Measurements from ENCODE around the gene FAAP100. TPM values are rescaled to one million over a fixed set of nuclear protein-coding genes. Genes with fewer than 3 reads are reported as not detected.

The FAAP100 gene
- total and polyA plus RNA-seq, 2 experiments from 2014 or later: 18.3 to 34.4 TPM

DNA sequence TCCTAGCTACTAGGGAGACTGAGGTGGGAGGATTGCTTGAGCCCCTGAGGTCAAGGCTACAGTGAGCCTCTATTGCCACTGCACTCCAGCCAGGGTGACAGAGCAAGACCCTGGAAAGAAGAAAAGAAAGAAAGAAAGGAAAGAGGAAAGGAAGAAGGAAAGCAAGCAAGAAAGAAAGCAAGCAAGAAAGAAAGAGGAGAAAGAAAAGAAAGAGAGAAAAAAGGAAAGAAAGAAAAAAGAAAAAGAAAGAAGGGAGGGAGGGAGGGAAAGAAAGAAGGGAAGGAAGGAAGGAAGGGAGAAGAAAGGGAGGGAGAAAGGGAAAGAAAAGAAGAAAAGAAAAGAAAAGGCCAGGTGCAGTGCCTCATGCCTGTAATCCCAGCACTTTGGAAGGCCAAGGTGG lies 48.5 kb downstream of the FAAP100 start:
- Histone ChIP-seq H3K4me1 (ENCODE audit: insufficient read depth) (peaks cover under 1% of the 10 kb centered on the region), H3K36me3 (replicated peaks; ENCODE audit: insufficient read depth, low read depth) (no peaks in the 10 kb centered on the region)

DNA sequence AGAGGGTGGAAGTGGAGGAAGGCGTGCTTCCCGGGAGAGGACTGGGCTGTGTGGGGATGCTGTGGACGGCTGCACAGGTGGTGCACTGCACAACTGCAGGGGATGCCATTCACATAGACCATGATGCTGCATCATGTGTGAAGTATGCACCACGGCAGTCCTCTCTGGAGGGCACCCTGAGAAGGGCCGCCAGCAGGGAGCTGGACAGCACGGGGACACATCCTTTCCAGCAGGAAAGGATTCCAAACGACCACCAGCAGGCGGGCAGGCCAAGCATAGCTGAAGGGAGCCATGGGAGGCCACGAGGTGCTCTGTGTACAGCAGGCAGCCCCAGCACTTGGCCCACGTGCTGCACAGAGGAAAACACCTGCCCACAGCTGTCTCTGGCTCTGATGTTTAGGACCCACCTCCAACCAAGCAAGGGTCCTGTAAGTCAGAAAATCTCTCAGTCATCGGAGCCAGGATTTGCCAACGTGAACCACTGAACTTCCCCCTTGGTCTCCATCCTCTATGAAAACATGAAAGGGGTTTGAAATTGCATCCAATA lies 49.6 kb downstream of the FAAP100 start:
- no peak overlapping the region for H2AFZ ChIP-seq

More for the DNA sequence above, 48.5 kb downstream of the FAAP100 start:
- Histone ChIP-seq H3K9me2 (replicated peaks; ENCODE audit: insufficient read depth) (no peaks in the 10 kb centered on the region), H3K4me3 (no peak overlapping the region), H3K27ac (no peak overlapping the region), H3K79me2 (peaks cover 2% of the 10 kb centered on the region), H3K9me3 (ENCODE audit: low read depth) (no peaks in the 10 kb centered on the region), H4K20me1 (ENCODE audit: insufficient read depth, poor library complexity, severe bottlenecking) (peaks cover 8% of the 10 kb centered on the region), H3K4me2 (no peak overlapping the region), H2AFZ (no peak overlapping the region), H3K27me3 (no peaks in the 10 kb centered on the region)
- DNase-seq (ENCODE audit: low spot score): no peak
- TF ChIP-seq, protein P1, sequence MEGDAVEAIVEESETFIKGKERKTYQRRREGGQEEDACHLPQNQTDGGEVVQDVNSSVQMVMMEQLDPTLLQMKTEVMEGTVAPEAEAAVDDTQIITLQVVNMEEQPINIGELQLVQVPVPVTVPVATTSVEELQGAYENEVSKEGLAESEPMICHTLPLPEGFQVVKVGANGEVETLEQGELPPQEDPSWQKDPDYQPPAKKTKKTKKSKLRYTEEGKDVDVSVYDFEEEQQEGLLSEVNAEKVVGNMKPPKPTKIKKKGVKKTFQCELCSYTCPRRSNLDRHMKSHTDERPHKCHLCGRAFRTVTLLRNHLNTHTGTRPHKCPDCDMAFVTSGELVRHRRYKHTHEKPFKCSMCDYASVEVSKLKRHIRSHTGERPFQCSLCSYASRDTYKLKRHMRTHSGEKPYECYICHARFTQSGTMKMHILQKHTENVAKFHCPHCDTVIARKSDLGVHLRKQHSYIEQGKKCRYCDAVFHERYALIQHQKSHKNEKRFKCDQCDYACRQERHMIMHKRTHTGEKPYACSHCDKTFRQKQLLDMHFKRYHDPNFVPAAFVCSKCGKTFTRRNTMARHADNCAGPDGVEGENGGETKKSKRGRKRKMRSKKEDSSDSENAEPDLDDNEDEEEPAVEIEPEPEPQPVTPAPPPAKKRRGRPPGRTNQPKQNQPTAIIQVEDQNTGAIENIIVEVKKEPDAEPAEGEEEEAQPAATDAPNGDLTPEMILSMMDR (IDR thresholded peaks at IDR 0.05; ENCODE audit: poor library complexity): no peak
- TF ChIP-seq EZH2phosphoT487 (IDR thresholded peaks at IDR 0.05; ENCODE audit: low read depth, severe bottlenecking, unreplicated experiment) (no peak), EZH2 (IDR thresholded peaks at IDR 0.05; ENCODE audit: borderline replicate concordance) (no peak)

DNA sequence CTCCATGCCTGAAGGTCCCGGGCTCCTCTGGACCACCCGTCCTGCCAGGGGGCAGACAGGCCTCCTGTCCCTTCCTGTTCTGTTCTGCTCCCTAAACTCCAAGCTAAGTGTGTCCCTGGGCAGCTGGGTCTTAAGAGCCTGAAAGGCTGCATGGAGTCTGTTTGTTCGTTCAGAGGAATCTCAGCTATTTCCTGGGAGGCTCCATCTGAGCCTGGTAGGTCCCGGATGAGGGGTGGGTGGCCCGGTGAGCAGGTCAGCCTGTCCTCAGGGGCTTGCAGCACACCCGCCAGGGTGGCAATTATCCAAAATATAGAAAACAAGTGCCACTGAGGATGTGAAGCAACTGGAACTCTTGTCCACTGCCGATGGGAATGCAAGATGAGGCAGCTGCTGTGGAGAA lies 52.1 kb downstream of the FAAP100 start:
- WGBS (ENCODE audit: low lambda C conversion rate, missing lambda C conversion rate): 50% methylated on average over 7 of the region's 7 CpGs
- Histone ChIP-seq H3K27me3 (no peaks in the 10 kb centered on the region), H3K4me3 (no peak overlapping the region), H3K4me1 (ENCODE audit: insufficient read depth) (no peaks in the 10 kb centered on the region), H3K36me3 (replicated peaks; ENCODE audit: insufficient read depth, low read depth) (no peaks in the 10 kb centered on the region), H3K9me2 (replicated peaks; ENCODE audit: insufficient read depth) (no peaks in the 10 kb centered on the region), H3K9me3 (ENCODE audit: low read depth) (no peaks in the 10 kb centered on the region), H3K4me2 (no peak overlapping the region), H2AFZ (no peak overlapping the region), H4K20me1 (ENCODE audit: insufficient read depth, poor library complexity, severe bottlenecking) (no peaks in the 10 kb centered on the region), H3K27ac (no peak overlapping the region), H3K79me2 (no peaks in the 10 kb centered on the region)
- TF ChIP-seq EZH2 (IDR thresholded peaks at IDR 0.05; ENCODE audit: borderline replicate concordance) (no peak), EZH2phosphoT487 (IDR thresholded peaks at IDR 0.05; ENCODE audit: low read depth, severe bottlenecking, unreplicated experiment) (no peak)
- TF ChIP-seq, protein P1 (IDR thresholded peaks at IDR 0.05; ENCODE audit: poor library complexity): no peak
- DNase-seq (ENCODE audit: low spot score): no peak

More for the DNA sequence above, 49.6 kb downstream of the FAAP100 start:
- Histone ChIP-seq H3K4me3 (no peak overlapping the region), H3K79me2 (no peaks in the 10 kb centered on the region), H3K36me3 (replicated peaks; ENCODE audit: insufficient read depth, low read depth) (no peaks in the 10 kb centered on the region), H3K4me2 (no peak overlapping the region), H3K27me3 (no peaks in the 10 kb centered on the region), H4K20me1 (ENCODE audit: insufficient read depth, poor library complexity, severe bottlenecking) (no peaks in the 10 kb centered on the region), H3K27ac (no peak overlapping the region), H3K4me1 (ENCODE audit: insufficient read depth) (no peaks in the 10 kb centered on the region), H3K9me2 (replicated peaks; ENCODE audit: insufficient read depth) (no peaks in the 10 kb centered on the region), H3K9me3 (ENCODE audit: low read depth) (no peaks in the 10 kb centered on the region)
- DNase-seq (ENCODE audit: low spot score): no peak
- 76% methylated on average over 12 of the region's 12 CpGs for WGBS (ENCODE audit: low lambda C conversion rate, missing lambda C conversion rate)
- TF ChIP-seq EZH2phosphoT487 (IDR thresholded peaks at IDR 0.05; ENCODE audit: low read depth, severe bottlenecking, unreplicated experiment) (no peak), EZH2 (IDR thresholded peaks at IDR 0.05; ENCODE audit: borderline replicate concordance) (no peak)

DNA sequence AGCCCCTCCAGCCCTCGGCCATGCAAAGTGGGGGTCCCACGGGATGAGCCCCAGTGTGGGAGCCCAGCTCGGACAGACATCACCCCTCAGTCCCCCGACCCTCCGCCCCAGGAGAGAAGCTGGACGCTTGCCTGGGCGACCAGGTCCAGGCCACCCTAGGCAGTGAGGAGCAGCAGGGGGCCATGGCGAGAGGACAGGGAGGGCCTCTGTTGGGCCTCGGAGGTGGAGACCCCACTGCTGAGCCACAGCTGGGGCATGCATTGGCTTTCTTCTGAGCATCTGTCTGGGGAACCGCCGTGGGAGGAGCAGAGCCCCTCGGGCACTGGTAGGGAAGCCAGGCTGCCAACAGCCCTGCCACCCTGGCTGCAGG lies 52.6 kb downstream of the FAAP100 start:
- Histone ChIP-seq H3K36me3 (replicated peaks; ENCODE audit: insufficient read depth, low read depth) (no peaks in the 10 kb centered on the region), H3K4me2 (no peak overlapping the region), H3K27me3 (no peaks in the 10 kb centered on the region), H3K27ac (no peak overlapping the region), H4K20me1 (ENCODE audit: insufficient read depth, poor library complexity, severe bottlenecking) (no peaks in the 10 kb centered on the region), H3K79me2 (no peaks in the 10 kb centered on the region), H3K4me1 (ENCODE audit: insufficient read depth) (no peaks in the 10 kb centered on the region), H3K4me3 (no peak overlapping the region), H2AFZ (no peak overlapping the region), H3K9me3 (ENCODE audit: low read depth) (no peaks in the 10 kb centered on the region), H3K9me2 (replicated peaks; ENCODE audit: insufficient read depth) (no peaks in the 10 kb centered on the region)
- TF ChIP-seq, protein P1 (IDR thresholded peaks at IDR 0.05; ENCODE audit: poor library complexity): no peak
- TF ChIP-seq EZH2 (IDR thresholded peaks at IDR 0.05; ENCODE audit: borderline replicate concordance) (no peak), EZH2phosphoT487 (IDR thresholded peaks at IDR 0.05; ENCODE audit: low read depth, severe bottlenecking, unreplicated experiment) (no peak)
- 80% methylated on average over 10 of the region's 12 CpGs for WGBS (ENCODE audit: low lambda C conversion rate, missing lambda C conversion rate)
- no peak for DNase-seq (ENCODE audit: low spot score)

All from hepatocyte (in vitro differentiated cells).